CD8-positive, alpha-beta memory T cell (primary cell): ENCODE data around the gene MAMDC2. TPM values are rescaled to one million over a fixed set of nuclear protein-coding genes. Genes with fewer than 3 reads are reported as not detected.

Experiments
- CTCF ChIA-PET: fragments of 350-600 bp; sonication (Branson Sonifier 250); formaldehyde crosslinking; loops from one replicate; lab custom pipeline; 2021; ENCODE audit warnings: antibody characterized with exemption; lab: Charles Lee
- POLR2A ChIA-PET: fragments of 350-600 bp; sonication (Branson Sonifier 250); formaldehyde crosslinking; loops from one replicate; lab custom pipeline; 2021; ENCODE audit warnings: antibody characterized with exemption; lab: Charles Lee
- DNase-seq, 5 donors: peaks; one replicate each; pipeline versions ENCODE4 v3.0.0 to v3.0.0-alpha.2; 2020 to 2022; ENCODE audit warnings: mixed read lengths in 1 of 5
- H3K27ac ChIP-seq: one replicate; pipeline ENCODE4 v1.7.0; 2013; ENCODE audit warnings: low read depth, mild to moderate bottlenecking, low read length, moderate library complexity
- H3K27me3 ChIP-seq: 2 replicates; pipeline ENCODE4 v1.7.0; 2013; ENCODE audit warnings: low read length, mild to moderate bottlenecking; ENCODE audit not compliant: insufficient read depth, poor library complexity, severe bottlenecking
- H3K36me3 ChIP-seq: 2 replicates; pipeline ENCODE4 v1.7.0; 2013; ENCODE audit warnings: mild to moderate bottlenecking, low read length, moderate library complexity; ENCODE audit not compliant: insufficient read depth
- H3K4me1 ChIP-seq: 2 replicates; pipeline ENCODE4 v1.7.0; 2013; ENCODE audit warnings: mild to moderate bottlenecking, low read length, moderate library complexity; ENCODE audit not compliant: insufficient read depth
- H3K4me3 ChIP-seq: 2 replicates; pipeline ENCODE4 v1.7.0; 2013; ENCODE audit warnings: mild to moderate bottlenecking, low read length
- H3K9me3 ChIP-seq: 2 replicates; pipeline ENCODE4 v1.7.0; 2013; ENCODE audit warnings: mild to moderate bottlenecking, low read length
- H3K27ac Mint-ChIP-seq, 8 donors: one replicate each; pipeline ENCODE4 v1.8.0; 2020 to 2021; ENCODE audit warnings: mixed read lengths in 8 of 8, mild to moderate bottlenecking in 6 of 8, inconsistent platforms in 3 of 8, moderate library complexity in 3 of 8
- H3K27me3 Mint-ChIP-seq, 2 donors: one replicate each; pipeline ENCODE4 v1.8.0; 2020 to 2021; ENCODE audit warnings: mixed read lengths in 2 of 2, mild to moderate bottlenecking in 1 of 2, moderate library complexity in 1 of 2
- H3K36me3 Mint-ChIP-seq, 3 donors: one replicate each; pipeline ENCODE4 v1.8.0; 2020 to 2021; ENCODE audit warnings: mixed read lengths in 3 of 3, inconsistent platforms in 1 of 3, mild to moderate bottlenecking in 1 of 3
- H3K4me1 Mint-ChIP-seq, 3 donors: one replicate each; pipeline ENCODE4 v1.8.0; 2020 to 2021; ENCODE audit warnings: mixed read lengths in 3 of 3, inconsistent platforms in 1 of 3, mild to moderate bottlenecking in 1 of 3
- H3K4me3 Mint-ChIP-seq, 7 donors: one replicate each; pipeline ENCODE4 v1.8.0; 2020 to 2021; ENCODE audit warnings: mixed read lengths in 7 of 7, mild to moderate bottlenecking in 6 of 7, moderate library complexity in 4 of 7, inconsistent platforms in 2 of 7
- H3K9me3 Mint-ChIP-seq, 5 donors: one replicate each; pipeline ENCODE4 v1.8.0; 2020 to 2022; ENCODE audit warnings: mixed read lengths in 5 of 5, mild to moderate bottlenecking in 3 of 5, moderate library complexity in 2 of 5, inconsistent platforms in 1 of 5
- polyA plus RNA-seq: library from polyadenylated mRNA; unstranded; fragments of 300-500 nt; fragmentation: Illumina TruSeq; gene quantifications from one replicate; pipeline ENCODE4 v1.2.3, GENCODE V29; 2021
- total RNA-seq, 2 experiments: library from RNA; stranded (reverse); gene quantifications; one replicate each; pipeline ENCODE4 v1.2.3, GENCODE V29; 2021

Gene MAMDC2
- not detected for total RNA-seq
- polyA plus RNA-seq, result 0.10 TPM

GRCh38 chr9:70043689-70044489 lies at the start of gene MAMDC2:
Gene MAMDC2 (plus strand): TSS chr9:70043848. CDS start chr9:70044198, 350 bp downstream.
- DNase-seq, result no peak
- peaks cover 11 to 20% (median 11%) of the 10 kb centered on the region in 3 donors for H3K4me1 Mint-ChIP-seq
- H3K9me3 Mint-ChIP-seq, result peaks cover 0 to 6% (median 0%) of the 10 kb centered on the region in 5 donors
- H3K36me3 ChIP-seq, result no peaks in the 10 kb centered on the region
- H3K27me3 ChIP-seq, result no peaks in the 10 kb centered on the region
- H3K36me3 Mint-ChIP-seq, result no peaks in the 10 kb centered on the region
- no peaks in the 10 kb centered on the region for H3K4me1 ChIP-seq
- peaks cover 35 to 56% of the 10 kb centered on the region in 2 donors for H3K27me3 Mint-ChIP-seq
- H3K4me3 Mint-ChIP-seq, result peak within 1 kb of the TSS; percentile 6 to 70 (median 39)
- no peak within 1 kb of the TSS for H3K4me3 ChIP-seq
- H3K27ac Mint-ChIP-seq, result no peak within 1 kb of the TSS
- CTCF ChIA-PET, result no interaction called here
- no peaks in the 10 kb centered on the region for H3K9me3 ChIP-seq
- POLR2A ChIA-PET, result no interaction called here
- no peak within 1 kb of the TSS for H3K27ac ChIP-seq

GRCh38 chr9:69995846-69996245 lies 47.8 kb upstream of the MAMDC2 start:
- CTCF ChIA-PET, result no interaction called here

DNA sequence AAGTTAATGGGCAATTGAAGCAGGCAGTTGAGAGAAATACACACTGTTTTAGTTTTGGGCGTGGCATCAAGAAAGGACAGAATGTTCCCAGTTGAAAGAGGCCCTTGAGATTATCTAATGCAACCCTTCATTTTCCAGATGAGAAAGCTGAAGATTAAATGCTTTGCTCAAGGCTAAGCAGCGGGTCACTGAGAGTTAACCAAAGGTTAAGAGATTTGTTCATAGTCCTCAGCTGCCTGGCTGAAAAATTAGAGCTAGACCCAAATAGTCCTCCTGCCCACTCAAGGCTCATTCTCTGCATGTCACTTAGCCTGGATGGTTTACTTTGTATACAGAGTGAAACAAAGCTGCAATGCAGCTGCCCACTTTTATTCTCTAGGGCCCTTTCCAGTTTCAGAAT lies 46.7 kb upstream of the MAMDC2 start:
- no peak overlapping the region for H3K27ac Mint-ChIP-seq

More at GRCh38 chr9:69995846-69996245, 47.8 kb upstream of the MAMDC2 start:
- Mint-ChIP-seq H3K9me3 (peaks cover 0 to 2% (median 0%) of the 10 kb centered on the region in 5 donors), H3K27me3 (peaks cover 3 to 12% of the 10 kb centered on the region in 2 donors), H3K4me3 (no peak overlapping the region), H3K27ac (no peak overlapping the region), H3K4me1 (no peaks in the 10 kb centered on the region), H3K36me3 (no peaks in the 10 kb centered on the region)
- POLR2A ChIA-PET, result no interaction called here
- Histone ChIP-seq H3K4me3 (no peak overlapping the region), H3K4me1 (no peaks in the 10 kb centered on the region), H3K36me3 (no peaks in the 10 kb centered on the region), H3K27me3 (no peaks in the 10 kb centered on the region), H3K27ac (no peak overlapping the region), H3K9me3 (no peaks in the 10 kb centered on the region)
- no peak for DNase-seq

GRCh38 chr9:69997524-69997923 lies 46.1 kb upstream of the MAMDC2 start:
- Mint-ChIP-seq H3K36me3 (no peaks in the 10 kb centered on the region), H3K9me3 (peaks cover 0 to 2% (median 0%) of the 10 kb centered on the region in 5 donors), H3K27me3 (peaks cover 6 to 9% of the 10 kb centered on the region in 2 donors), H3K27ac (no peak overlapping the region), H3K4me3 (no peak overlapping the region), H3K4me1 (no peaks in the 10 kb centered on the region)
- Histone ChIP-seq H3K4me1 (no peaks in the 10 kb centered on the region), H3K27me3 (no peaks in the 10 kb centered on the region), H3K9me3 (no peaks in the 10 kb centered on the region), H3K4me3 (no peak overlapping the region), H3K36me3 (no peaks in the 10 kb centered on the region), H3K27ac (no peak overlapping the region)
- ChIA-PET CTCF (no interaction called here), POLR2A (no interaction called here)
- no peak for DNase-seq

More for the DNA sequence above, 46.7 kb upstream of the MAMDC2 start:
- no peak overlapping the region for H3K4me3 Mint-ChIP-seq
- no peak for DNase-seq
- H3K36me3 Mint-ChIP-seq, result no peaks in the 10 kb centered on the region
- Histone ChIP-seq H3K9me3 (no peaks in the 10 kb centered on the region), H3K36me3 (no peaks in the 10 kb centered on the region), H3K4me1 (no peaks in the 10 kb centered on the region), H3K27me3 (no peaks in the 10 kb centered on the region), H3K4me3 (no peak overlapping the region), H3K27ac (no peak overlapping the region)
- peaks cover 0 to 2% (median 0%) of the 10 kb centered on the region in 5 donors for H3K9me3 Mint-ChIP-seq
- CTCF ChIA-PET, result no interaction called here
- H3K27me3 Mint-ChIP-seq, result peaks cover 3 to 5% of the 10 kb centered on the region in 2 donors
- POLR2A ChIA-PET, result no interaction called here
- no peaks in the 10 kb centered on the region for H3K4me1 Mint-ChIP-seq

- Histone ChIP-seq H3K27me3 (no peaks in the 10 kb centered on the region), H3K4me3 (no peak overlapping the region), H3K4me1 (no peaks in the 10 kb centered on the region), H3K36me3 (no peaks in the 10 kb centered on the region), H3K9me3 (no peaks in the 10 kb centered on the region), H3K27ac (no peak overlapping the region)
- no peak for DNase-seq
- ChIA-PET POLR2A (no interaction called here), CTCF (no interaction called here)
- Mint-ChIP-seq H3K4me1 (no peaks in the 10 kb centered on the region), H3K36me3 (no peaks in the 10 kb centered on the region), H3K27ac (no peak overlapping the region), H3K27me3 (peaks cover 6 to 8% of the 10 kb centered on the region in 2 donors), H3K9me3 (peaks cover 0 to 2% (median 0%) of the 10 kb centered on the region in 5 donors), H3K4me3 (no peak overlapping the region)
Measured at GRCh38 chr9:69999315-69999714, 44.3 kb upstream of the MAMDC2 start.

- Histone ChIP-seq H3K4me1 (no peaks in the 10 kb centered on the region), H3K36me3 (no peaks in the 10 kb centered on the region), H3K4me3 (no peak overlapping the region), H3K9me3 (no peaks in the 10 kb centered on the region), H3K27ac (no peak overlapping the region), H3K27me3 (no peaks in the 10 kb centered on the region)
- Mint-ChIP-seq H3K27me3 (peaks cover 6% of the 10 kb centered on the region in 2 donors), H3K9me3 (peaks cover 0 to 2% (median 0%) of the 10 kb centered on the region in 5 donors), H3K4me1 (no peaks in the 10 kb centered on the region), H3K4me3 (no peak overlapping the region), H3K27ac (no peak overlapping the region), H3K36me3 (no peaks in the 10 kb centered on the region)
- ChIA-PET CTCF (no interaction called here), POLR2A (no interaction called here)
- DNase-seq, result no peak
Measured at GRCh38 chr9:70000469-70000868, 43.2 kb upstream of the MAMDC2 start.

DNA sequence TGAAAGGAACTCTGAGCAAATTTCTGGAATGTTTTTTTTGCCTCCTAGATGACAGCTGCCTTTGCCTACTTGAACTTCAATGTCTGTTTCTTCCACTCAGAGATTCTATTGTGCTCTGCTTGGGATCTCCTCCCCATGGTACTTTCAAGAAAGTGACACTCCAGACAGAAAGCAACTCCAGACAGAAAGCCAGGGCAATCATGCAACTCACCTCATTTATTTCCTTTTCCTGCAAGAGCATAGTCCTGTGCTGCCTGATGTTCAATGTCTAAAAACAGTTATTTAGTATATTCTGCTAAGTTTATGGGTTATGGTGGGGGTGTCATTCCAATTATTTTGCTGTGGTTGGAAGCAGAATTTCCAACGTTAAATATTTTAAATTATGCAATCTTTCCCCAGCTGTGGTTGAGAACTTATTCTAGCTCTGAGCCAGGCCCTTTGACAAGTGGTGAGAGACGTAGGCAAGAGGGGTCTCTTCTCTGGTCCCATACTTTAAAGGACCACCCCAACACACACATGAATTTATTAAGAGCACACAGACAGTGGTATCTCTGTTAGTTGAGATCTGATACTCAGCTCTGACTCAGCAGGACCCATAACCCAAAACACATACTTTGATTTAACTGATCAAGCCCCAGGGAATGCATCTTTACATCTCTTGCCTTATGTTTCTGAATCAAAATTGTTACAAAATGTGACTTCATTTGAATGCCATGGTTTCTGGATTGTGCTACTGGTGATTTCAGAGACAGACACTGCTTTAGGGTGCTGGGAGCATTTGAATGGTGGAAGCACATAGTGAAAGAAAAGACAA lies 39.5 kb upstream of the MAMDC2 start:
- no peak overlapping the region for H3K4me3 Mint-ChIP-seq
- DNase-seq, result no peak
- no peaks in the 10 kb centered on the region for H3K4me1 Mint-ChIP-seq
- ChIA-PET CTCF (no interaction called here), POLR2A (no interaction called here)
- no peaks in the 10 kb centered on the region for H3K4me1 ChIP-seq
- H3K9me3 Mint-ChIP-seq, result peaks cover 0 to 5% (median 0%) of the 10 kb centered on the region in 5 donors
- H3K27ac ChIP-seq, result no peak overlapping the region
- no peaks in the 10 kb centered on the region for H3K36me3 Mint-ChIP-seq
- no peaks in the 10 kb centered on the region for H3K27me3 ChIP-seq
- H3K4me3 ChIP-seq, result no peak overlapping the region
- no peak overlapping the region for H3K27ac Mint-ChIP-seq
- H3K36me3 ChIP-seq, result no peaks in the 10 kb centered on the region
- peaks cover 8 to 22% of the 10 kb centered on the region in 2 donors for H3K27me3 Mint-ChIP-seq
- no peaks in the 10 kb centered on the region for H3K9me3 ChIP-seq

DNA sequence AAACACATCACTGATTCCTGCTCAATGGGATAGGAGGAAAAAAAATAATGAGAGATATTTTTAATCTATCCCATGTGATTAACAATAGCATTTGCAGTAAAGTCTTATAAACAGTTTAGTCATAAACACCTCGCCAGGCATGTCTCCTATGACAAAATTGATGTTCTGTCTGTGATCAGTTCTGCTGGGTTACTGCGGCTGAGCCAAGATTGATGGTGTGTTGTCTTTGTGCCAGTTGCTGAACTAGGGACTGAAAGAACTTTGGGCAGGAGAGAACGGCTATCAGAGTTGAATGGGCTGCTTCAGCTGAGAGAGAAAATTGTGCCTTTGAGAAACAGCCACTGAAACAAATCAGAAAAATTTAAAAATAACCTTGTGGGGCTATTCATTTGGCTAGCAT lies 37.3 kb upstream of the MAMDC2 start:
- Histone ChIP-seq H3K27ac (no peak overlapping the region), H3K27me3 (no peaks in the 10 kb centered on the region), H3K4me1 (no peaks in the 10 kb centered on the region), H3K9me3 (no peaks in the 10 kb centered on the region), H3K36me3 (no peaks in the 10 kb centered on the region), H3K4me3 (no peak overlapping the region)
- H3K4me1 Mint-ChIP-seq, result no peaks in the 10 kb centered on the region
- H3K9me3 Mint-ChIP-seq, result peaks cover 0 to 2% (median 0%) of the 10 kb centered on the region in 5 donors
- H3K4me3 Mint-ChIP-seq, result no peak overlapping the region
- H3K27me3 Mint-ChIP-seq, result peaks cover 12 to 22% of the 10 kb centered on the region in 2 donors
- ChIA-PET CTCF (no interaction called here), POLR2A (no interaction called here)
- H3K36me3 Mint-ChIP-seq, result no peaks in the 10 kb centered on the region
- DNase-seq, result no peak
- H3K27ac Mint-ChIP-seq, result no peak overlapping the region
